NCI-H2107 treated with DMSO at 0.1 percent for 48 hours (cell line): Measurements from ENCODE around the gene HYAL4.
"Not testable (repeated sequence)": the region's sequence is repeated elsewhere in the genome, so short reads cannot be mapped to it uniquely, and the experiment has no call there.

Source experiments
- DNase-seq: peaks from one replicate; lab custom pipeline; 2025; ENCODE audit not compliant: unreplicated experiment; lab: John Stamatoyannopoulos, UW

Gene HYAL4

GRCh38 chr7:123894753-123895152 is 49.8 kb downstream of the HYAL4 start:
- DNase-seq: not testable (repeated sequence)

- no peak for DNase-seq
These were observed 56.1 kb downstream of the HYAL4 start for GRCh38 chr7:123901101-123901500.

- no peak for DNase-seq
These were observed 60.7 kb downstream of the HYAL4 start for GRCh38 chr7:123905714-123906113.

GRCh38 chr7:123916240-123916724 is 71.3 kb downstream of the HYAL4 start:
- DNase-seq: no peak

GRCh38 chr7:123917878-123918277 is 72.9 kb downstream of the HYAL4 start:
- no peak for DNase-seq

GRCh38 chr7:123918309-123918708 is 73.3 kb downstream of the HYAL4 start:
- no peak for DNase-seq

GRCh38 chr7:123923599-123923998 is 78.6 kb downstream of the HYAL4 start:
- no peak for DNase-seq

GRCh38 chr7:123924941-123925340 is 80.0 kb downstream of the HYAL4 start, which contains the start of gene SPAM1:
TSS of gene SPAM1 (plus strand) at chr7:123925241. CDS start at chr7:123953571, 28,330 bp downstream.
- DNase-seq: no peak
